Sigmoid colon (tissue), 7 donors: ENCODE measurements around the gene ZNF213. TPM values are rescaled to one million over a fixed set of nuclear protein-coding genes. Genes with fewer than 3 reads are reported as not detected.

Source experiments
- DNase-seq: peaks from one replicate; pipeline ENCODE4 v3.0.0-alpha.2; 2019
- H3K27ac ChIP-seq, 4 donors: fragments of 200-600 bp; sonication (generic); one replicate each; pipeline ENCODE4 v1.5.1; 2016 to 2019; ENCODE audit warnings: mild to moderate bottlenecking in 1 of 4
- H3K27me3 ChIP-seq, 3 donors: fragments of 200-600 bp; sonication (generic); one replicate each; pipeline ENCODE4 v1.5.1; 2019; ENCODE audit warnings: mild to moderate bottlenecking in 1 of 3
- H3K36me3 ChIP-seq, 4 donors: fragments of 200-600 bp; sonication (generic); one replicate each; pipeline ENCODE4 v1.5.1; 2016 to 2019
- H3K4me1 ChIP-seq, 4 donors: fragments of 200-600 bp; sonication (generic); one replicate each; pipeline ENCODE4 v1.5.1; 2017 to 2019
- H3K4me3 ChIP-seq, 4 donors: fragments of 200-600 bp; sonication (generic); one replicate each; pipeline ENCODE4 v1.5.1; 2017 to 2019; ENCODE audit warnings: mild to moderate bottlenecking in 2 of 4, moderate library complexity in 1 of 4
- H3K9me3 ChIP-seq, 4 donors: fragments of 200-600 bp in 3 of 4; sonication (generic) in 3 of 4; one replicate each; pipeline versions ENCODE4 v1.5.1 to v1.6.1; 2013 to 2019
- CTCF ChIP-seq, 4 experiments: fragments of 450-650 bp in 3 of 4; fragments of 200-600 bp in 1 of 4; IDR thresholded peaks; one replicate each; pipeline ENCODE4 v1.5.1; 2016 to 2019; ENCODE audit warnings: antibody characterized with exemption in 4 of 4, mild to moderate bottlenecking in 3 of 4, moderate library complexity in 2 of 4
- EP300 ChIP-seq, 4 donors: sonication (generic); formaldehyde crosslinking; IDR thresholded peaks; one replicate each; pipeline ENCODE4 v1.6.1; 2017; ENCODE audit warnings: antibody characterized with exemption in 4 of 4
- POLR2A ChIP-seq, 2 donors: fragments of 450-650 bp; IDR thresholded peaks; one replicate each; pipeline ENCODE4 v1.6.1; 2016; ENCODE audit warnings: antibody characterized with exemption in 2 of 2, mild to moderate bottlenecking in 2 of 2, moderate library complexity in 2 of 2
- POLR2AphosphoS5 ChIP-seq, 4 donors: sonication (generic); formaldehyde crosslinking; IDR thresholded peaks; one replicate each; pipeline ENCODE4 v1.6.1; 2017; ENCODE audit warnings: antibody characterized with exemption in 4 of 4
- WGBS, 2 donors: extraction: QIAGEN DNeasy Blood & Tissue Kit; methylation state at CpG; one replicate each; pipeline ENCODE4 v1.1.7; 2013; 5-methylcytosine and 5-hydroxymethylcytosine counted together
- intact Hi-C: fragments of 100-400 bp; cut with DNase I; formaldehyde crosslinking; loops from one replicate; pipeline ENCODE4 v1.15.1; 2023
- polyA plus RNA-seq, 3 donors: library from polyadenylated mRNA; stranded (reverse); fragments of 200-250 nt; gene quantifications; one replicate each; pipeline ENCODE4 v1.2.3, GENCODE V29; 2013
- small RNA-seq, 3 donors: library from RNA; depleted of rRNA; stranded (forward); fragments of <200 nt; gene quantifications; one replicate each; pipeline ENCODE3, GENCODE V24; 2016
- total RNA-seq, 4 donors: library from RNA; depleted of rRNA; stranded (reverse); fragments of >200 nt; gene quantifications; one replicate each; pipeline ENCODE4 v1.1.0, GENCODE V29; 2016
- donor health status: healthy with polysubstance abuse.
- donor health status: Bipolar disorder and iron deficiency.
- donor health status: healthy.

The ZNF213 gene
- total and polyA plus RNA-seq, 7 donors, result 2.6 to 11.3 (median 7.2) TPM

- no peak overlapping the region for H3K4me3 ChIP-seq
- WGBS, 2 donors, result 2 to 8% methylated on average over 61 of the region's 61 CpGs
Measured at GRCh38 chr16:3188925-3189825, 54.3 kb downstream of the ZNF213 start.

GRCh38 chr16:3189869-3190268, 55.0 kb downstream of the ZNF213 start:
- Histone ChIP-seq H3K4me1 (peaks cover 0 to 25% (median 14%) of the 10 kb centered on the region in 4 donors), H3K27ac (no peak overlapping the region), H3K36me3 (no peaks in the 10 kb centered on the region), H3K27me3 (peaks cover 63 to 100% (median 81%) of the 10 kb centered on the region in 3 donors), H3K9me3 (no peaks in the 10 kb centered on the region), H3K4me3 (no peak overlapping the region)
- 17 to 31% methylated on average over 11 of the region's 11 CpGs for WGBS, 2 donors
- intact Hi-C loops, result no loop called here
- no peak for DNase-seq
- no peak for TF ChIP-seq POLR2A (IDR thresholded peaks at IDR 0.05)
- TF ChIP-seq CTCF (IDR thresholded peaks at IDR 0.05), result no peak
- no peak for TF ChIP-seq EP300 (IDR thresholded peaks at IDR 0.05)
- TF ChIP-seq POLR2AphosphoS5 (IDR thresholded peaks at IDR 0.05), result no peak

More at GRCh38 chr16:3188925-3189825, 54.3 kb downstream of the ZNF213 start:
- Histone ChIP-seq H3K36me3 (no peaks in the 10 kb centered on the region), H3K4me1 (peaks cover 0 to 25% (median 14%) of the 10 kb centered on the region in 4 donors), H3K27me3 (peaks cover 68 to 100% (median 85%) of the 10 kb centered on the region in 3 donors), H3K27ac (no peak overlapping the region), H3K9me3 (no peaks in the 10 kb centered on the region)
- intact Hi-C loops, result no loop called here
- TF ChIP-seq POLR2AphosphoS5 (IDR thresholded peaks at IDR 0.05), result no peak
- no peak for TF ChIP-seq EP300 (IDR thresholded peaks at IDR 0.05)
- TF ChIP-seq POLR2A (IDR thresholded peaks at IDR 0.05), result no peak
- no peak for TF ChIP-seq CTCF (IDR thresholded peaks at IDR 0.05)
- no peak for DNase-seq

- 12 to 19% methylated on average over 16 of the region's 16 CpGs for WGBS, 2 donors
- no peak for TF ChIP-seq POLR2A (IDR thresholded peaks at IDR 0.05)
- no peak for TF ChIP-seq EP300 (IDR thresholded peaks at IDR 0.05)
- TF ChIP-seq CTCF (IDR thresholded peaks at IDR 0.05), result no peak
- TF ChIP-seq POLR2AphosphoS5 (IDR thresholded peaks at IDR 0.05), result no peak
- intact Hi-C loops, result no loop called here
- no peak overlapping the region for H3K4me3 ChIP-seq
- DNase-seq, result no peak
- no peak overlapping the region for H3K27ac ChIP-seq
- no peaks in the 10 kb centered on the region for H3K36me3 ChIP-seq
- H3K9me3 ChIP-seq, result no peaks in the 10 kb centered on the region
- peaks cover 0 to 25% (median 14%) of the 10 kb centered on the region in 4 donors for H3K4me1 ChIP-seq
- H3K27me3 ChIP-seq, result peaks cover 71 to 100% (median 85%) of the 10 kb centered on the region in 3 donors
Measured at GRCh38 chr16:3190949-3191353, 56.1 kb downstream of the ZNF213 start.

Small RNA genes lying within 50 kb of the gene (small RNA-seq; reads per million reads assigned to genes)
- 0 to 0.11 (median 0) reads per million in 3 donors for gene RNU1-22P

Other genes with a start within 250 kb of the ZNF213 start
- 10 to 100 TPM; 28.6 to 51.5 (median 33.2) TPM for gene FLYWCH1, start 223.1 kb upstream of the ZNF213 start, total RNA-seq
- gene FLYWCH1, start 223.1 kb upstream of the ZNF213 start, polyA plus RNA-seq, result 10 to 100 TPM in 1 of 3 donors, 1 to 10 TPM in 2; 6.9 to 19.5 (median 7.2) TPM
- gene KREMEN2, start 170.8 kb upstream of the ZNF213 start, total RNA-seq, result not detected
- gene KREMEN2, start 170.8 kb upstream of the ZNF213 start, polyA plus RNA-seq, result 1 to 10 TPM; 1.0 to 1.8 (median 1.6) TPM
- 1 to 10 TPM in 2 of 4 donors, under 1 TPM in 2; 0.83 to 3.6 (median 1.0) TPM for gene PAQR4, start 165.7 kb upstream of the ZNF213 start, total RNA-seq
- gene PAQR4, start 165.7 kb upstream of the ZNF213 start, polyA plus RNA-seq, result 10 to 100 TPM in 1 of 3 donors, 1 to 10 TPM in 2; 3.6 to 22.1 (median 3.9) TPM
- gene PKMYT1, start 154.6 kb upstream of the ZNF213 start, total RNA-seq, result under 1 TPM in 1 of 4 donors, not detected in 3; 0.95 TPM
- gene PKMYT1, start 154.6 kb upstream of the ZNF213 start, polyA plus RNA-seq, result 10 to 100 TPM in 1 of 3 donors, 1 to 10 TPM in 2; 1.6 to 33.1 (median 4.2) TPM
- gene CLDN9, start 122.1 kb upstream of the ZNF213 start, total RNA-seq, result not detected
- under 1 TPM in 1 of 3 donors, not detected in 2; 0.28 TPM for gene CLDN9, start 122.1 kb upstream of the ZNF213 start, polyA plus RNA-seq
- gene CLDN6, start 116.8 kb upstream of the ZNF213 start, total RNA-seq, result not detected
- not detected for gene CLDN6, start 116.8 kb upstream of the ZNF213 start, polyA plus RNA-seq
- 10 to 100 TPM in 3 of 4 donors, 1 to 10 TPM in 1; 6.1 to 78.2 (median 12.7) TPM for gene TNFRSF12A, start 114.7 kb upstream of the ZNF213 start, total RNA-seq
- gene TNFRSF12A, start 114.7 kb upstream of the ZNF213 start, polyA plus RNA-seq, result 10 to 100 TPM in 1 of 3 donors, 1 to 10 TPM in 2; 6.6 to 16.3 (median 7.9) TPM
- 10 to 100 TPM; 23.1 to 77.3 (median 32.2) TPM for gene HCFC1R1, start 111.1 kb upstream of the ZNF213 start, total RNA-seq
- 10 to 100 TPM; 52.9 to 82.5 (median 53.1) TPM for gene HCFC1R1, start 111.1 kb upstream of the ZNF213 start, polyA plus RNA-seq
- gene THOC6, start 111.0 kb upstream of the ZNF213 start, total RNA-seq, result 10 to 100 TPM in 3 of 4 donors, 1 to 10 TPM in 1; 8.6 to 15.8 (median 13.4) TPM
- 10 to 100 TPM; 16.8 to 35.8 (median 18.5) TPM for gene THOC6, start 111.0 kb upstream of the ZNF213 start, polyA plus RNA-seq
- gene BICDL2, start 98.1 kb upstream of the ZNF213 start, total RNA-seq, result under 1 TPM in 2 of 4 donors, not detected in 2; 0.36 to 0.55 TPM
- 10 to 100 TPM; 62.5 to 83.8 (median 74.9) TPM for gene BICDL2, start 98.1 kb upstream of the ZNF213 start, polyA plus RNA-seq
- under 1 TPM in 3 of 4 donors, not detected in 1; under 0.01 to 0.41 (median 0.16) TPM for gene MMP25, start 88.5 kb upstream of the ZNF213 start, total RNA-seq
- gene MMP25, start 88.5 kb upstream of the ZNF213 start, polyA plus RNA-seq, result 1 to 10 TPM; 1.8 to 3.7 (median 2.8) TPM
- 10 to 100 TPM in 3 of 4 donors, 1 to 10 TPM in 1; 8.6 to 27.1 (median 20.3) TPM for gene IL32, start 69.4 kb upstream of the ZNF213 start, total RNA-seq
- gene IL32, start 69.4 kb upstream of the ZNF213 start, polyA plus RNA-seq, result 1,000 to 10,000 TPM in 1 of 3 donors, 100 to 1,000 TPM in 2; 464 to 2,189 (median 560) TPM
- not detected for gene ZSCAN10, start 35.7 kb upstream of the ZNF213 start, total RNA-seq
- not detected for gene ZSCAN10, start 35.7 kb upstream of the ZNF213 start, polyA plus RNA-seq
- 10 to 100 TPM; 15.8 to 17.5 (median 16.7) TPM for gene ZNF205, start 22.4 kb upstream of the ZNF213 start, total RNA-seq
- 10 to 100 TPM in 2 of 3 donors, 1 to 10 TPM in 1; 6.6 to 12.6 (median 10.9) TPM for gene ZNF205, start 22.4 kb upstream of the ZNF213 start, polyA plus RNA-seq
- not detected for gene OR1F1, start 53.2 kb downstream of the ZNF213 start, total RNA-seq
- gene OR1F1, start 53.2 kb downstream of the ZNF213 start, polyA plus RNA-seq, result not detected
- gene ZNF200, start 100.1 kb downstream of the ZNF213 start, total RNA-seq, result 1 to 10 TPM; 5.5 to 6.8 (median 6.2) TPM
- gene ZNF200, start 100.1 kb downstream of the ZNF213 start, polyA plus RNA-seq, result 1 to 10 TPM; 2.8 to 4.9 (median 3.0) TPM
- 1 to 10 TPM; 1.2 to 2.9 (median 2.1) TPM for gene MEFV, start 121.6 kb downstream of the ZNF213 start, total RNA-seq
- under 1 TPM; 0.60 to 0.92 (median 0.85) TPM for gene MEFV, start 121.6 kb downstream of the ZNF213 start, polyA plus RNA-seq
- gene ZNF263, start 148.5 kb downstream of the ZNF213 start, total RNA-seq, result 10 to 100 TPM; 27.5 to 51.3 (median 33.4) TPM
- gene ZNF263, start 148.5 kb downstream of the ZNF213 start, polyA plus RNA-seq, result 10 to 100 TPM in 2 of 3 donors, 1 to 10 TPM in 1; 9.7 to 17.2 (median 15.0) TPM
- gene TIGD7, start 170.4 kb downstream of the ZNF213 start, total RNA-seq, result 10 to 100 TPM in 1 of 4 donors, 1 to 10 TPM in 3; 3.5 to 12.8 (median 6.3) TPM
- gene TIGD7, start 170.4 kb downstream of the ZNF213 start, polyA plus RNA-seq, result 1 to 10 TPM; 1.2 to 4.2 (median 2.8) TPM
- gene ZNF75A, start 170.5 kb downstream of the ZNF213 start, total RNA-seq, result 10 to 100 TPM; 26.6 to 32.8 (median 27.7) TPM
- 10 to 100 TPM in 1 of 3 donors, 1 to 10 TPM in 2; 6.7 to 17.0 (median 9.6) TPM for gene ZNF75A, start 170.5 kb downstream of the ZNF213 start, polyA plus RNA-seq
- gene OR2C1, start 220.9 kb downstream of the ZNF213 start, total RNA-seq, result 1 to 10 TPM in 1 of 4 donors, under 1 TPM in 2, not detected in 1; 0.49 to 1.4 (median 0.55) TPM
- under 1 TPM in 1 of 3 donors, not detected in 2; 0.09 TPM for gene OR2C1, start 220.9 kb downstream of the ZNF213 start, polyA plus RNA-seq